ENCODE data around the gene VGLL4.

Gene VGLL4

GRCh38 chr3:11583638-11584046 lies 60.1 kb downstream of the VGLL4 start:
- no peak for ATAC-seq
- no peak for TF ChIP-seq RARB (CRISPR knock-in tag; IDR thresholded peaks at IDR 0.05)
- TF ChIP-seq ISL1 (CRISPR knock-in tag; IDR thresholded peaks at IDR 0.05), result no peak
- TF ChIP-seq ZNF8 (CRISPR knock-in tag; IDR thresholded peaks at IDR 0.05), result no peak
- TF ChIP-seq OSR1 (CRISPR knock-in tag; IDR thresholded peaks at IDR 0.05), result no peak
- no peak for TF ChIP-seq GLIS3 (CRISPR knock-in tag; IDR thresholded peaks at IDR 0.05)
- TF ChIP-seq CSRNP3 (CRISPR knock-in tag; IDR thresholded peaks at IDR 0.05), result no peak
- no peak for TF ChIP-seq SNAI2 (CRISPR knock-in tag; IDR thresholded peaks at IDR 0.05)
- no peak for TF ChIP-seq CREB5 (CRISPR knock-in tag; IDR thresholded peaks at IDR 0.05; ENCODE audit: low read depth)
- TF ChIP-seq PPARA (CRISPR knock-in tag; IDR thresholded peaks at IDR 0.05; ENCODE audit: borderline replicate concordance), result no peak
- TF ChIP-seq ZFP30 (CRISPR knock-in tag; IDR thresholded peaks at IDR 0.05), result no peak
- no peak for TF ChIP-seq ZC3H10 (CRISPR knock-in tag; IDR thresholded peaks at IDR 0.05)
- TF ChIP-seq ZNF70 (CRISPR knock-in tag; IDR thresholded peaks at IDR 0.05), result no peak
- no peak for TF ChIP-seq BACH2 (CRISPR knock-in tag; IDR thresholded peaks at IDR 0.05; ENCODE audit: borderline replicate concordance)
- no peak for TF ChIP-seq ARNTL (CRISPR knock-in tag; IDR thresholded peaks at IDR 0.05; ENCODE audit: borderline replicate concordance, low read depth)

GRCh38 chr3:11583235-11583634 lies 60.5 kb downstream of the VGLL4 start:
- TF ChIP-seq RARB (CRISPR knock-in tag; IDR thresholded peaks at IDR 0.05) (no peak), ZC3H10 (CRISPR knock-in tag; IDR thresholded peaks at IDR 0.05) (no peak), ISL1 (CRISPR knock-in tag; IDR thresholded peaks at IDR 0.05) (no peak), CSDC2 (CRISPR knock-in tag; IDR thresholded peaks at IDR 0.05) (no peak), CSRNP3 (CRISPR knock-in tag; IDR thresholded peaks at IDR 0.05) (no peak), PATZ1 (CRISPR knock-in tag; IDR thresholded peaks at IDR 0.05; ENCODE audit: borderline replicate concordance) (no peak), BACH2 (CRISPR knock-in tag; IDR thresholded peaks at IDR 0.05; ENCODE audit: borderline replicate concordance) (no peak), CREB5 (CRISPR knock-in tag; IDR thresholded peaks at IDR 0.05; ENCODE audit: low read depth) (no peak), ZNF565 (CRISPR knock-in tag; conservative IDR thresholded peaks at IDR 0.05; ENCODE audit: low read depth) (no peak), PPARA (CRISPR knock-in tag; IDR thresholded peaks at IDR 0.05; ENCODE audit: borderline replicate concordance) (no peak), GLIS3 (CRISPR knock-in tag; IDR thresholded peaks at IDR 0.05) (no peak), ESRRG (CRISPR knock-in tag; IDR thresholded peaks at IDR 0.05) (no peak)
- peak; percentile 29 for ATAC-seq

- ATAC-seq, result peak; percentile 90
Measured at GRCh38 chr3:11582191-11582968, 61.3 kb downstream of the VGLL4 start.

More at GRCh38 chr3:11582191-11582968, 61.3 kb downstream of the VGLL4 start:
- TF ChIP-seq ZNF8 (CRISPR knock-in tag; IDR thresholded peaks at IDR 0.05) (peak; percentile 21; the same call in 1 of the 2 replicates), TCF4 (CRISPR knock-in tag; IDR thresholded peaks at IDR 0.05; ENCODE audit: borderline replicate concordance) (peak; percentile 43; the same call in 1 of the 2 replicates), ZFP3 (CRISPR knock-in tag; IDR thresholded peaks at IDR 0.05) (no peak)

All from SK-N-SH treated with all-trans-retinoic acid at 6 μM for 48 hours (cell line).